Mononuclear cell (primary cell): ENCODE measurements around the gene PLCH2. TPM values are rescaled to one million over a fixed set of nuclear protein-coding genes. Genes with fewer than 3 reads are reported as not detected.

Experiments
- H3K27me3 ChIP-seq: 2 replicates; pipeline ENCODE4 v1.6.0; 2011; ENCODE audit warnings: low read length, control low read depth; ENCODE audit not compliant: insufficient read depth
- H3K4me1 ChIP-seq: 2 replicates; pipeline ENCODE4 v1.5.1; 2011; ENCODE audit warnings: mild to moderate bottlenecking, low read length, control low read depth; ENCODE audit not compliant: insufficient read depth
- H3K4me3 ChIP-seq: 2 replicates; pipeline ENCODE4 v1.5.1; 2011; ENCODE audit warnings: mild to moderate bottlenecking, low read length, moderate library complexity
- H3K9me3 ChIP-seq: 2 replicates; pipeline ENCODE4 v1.5.1; 2011; ENCODE audit warnings: low read depth, mild to moderate bottlenecking, control low read depth, low read length
- total RNA-seq: library from RNA; depleted of rRNA; stranded (reverse); fragments of >200 nt; gene quantifications from one replicate; pipeline ENCODE4 v1.2.3, GENCODE V29; 2012

PLCH2 gene
- total RNA-seq, 1 donor: 4.7 TPM

DNA sequence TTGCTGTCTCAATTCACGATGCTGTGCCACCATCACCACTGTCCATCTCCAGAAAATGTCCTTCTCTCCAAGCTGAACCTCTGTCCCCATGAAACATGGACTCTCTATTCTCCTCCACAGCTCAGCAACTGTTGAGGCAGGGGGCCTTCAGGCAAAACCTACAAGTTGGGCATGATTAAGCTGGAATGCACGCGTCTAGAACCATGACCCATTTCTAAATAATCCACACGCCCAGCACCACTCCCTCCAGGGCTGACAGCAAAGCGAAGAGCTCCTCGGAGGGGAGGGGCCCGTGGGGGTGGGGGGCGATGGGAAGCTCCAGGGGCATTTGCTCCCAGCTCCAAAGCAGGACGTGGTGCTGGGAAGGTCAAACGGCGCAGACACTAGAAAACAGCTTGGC is 57.3 kb downstream of the PLCH2 start:
- H3K4me1 ChIP-seq: peaks cover 20% of the 10 kb centered on the region
- no peak overlapping the region for H3K4me3 ChIP-seq
- H3K9me3 ChIP-seq: no peaks in the 10 kb centered on the region
- H3K27me3 ChIP-seq: peaks cover 19% of the 10 kb centered on the region

DNA sequence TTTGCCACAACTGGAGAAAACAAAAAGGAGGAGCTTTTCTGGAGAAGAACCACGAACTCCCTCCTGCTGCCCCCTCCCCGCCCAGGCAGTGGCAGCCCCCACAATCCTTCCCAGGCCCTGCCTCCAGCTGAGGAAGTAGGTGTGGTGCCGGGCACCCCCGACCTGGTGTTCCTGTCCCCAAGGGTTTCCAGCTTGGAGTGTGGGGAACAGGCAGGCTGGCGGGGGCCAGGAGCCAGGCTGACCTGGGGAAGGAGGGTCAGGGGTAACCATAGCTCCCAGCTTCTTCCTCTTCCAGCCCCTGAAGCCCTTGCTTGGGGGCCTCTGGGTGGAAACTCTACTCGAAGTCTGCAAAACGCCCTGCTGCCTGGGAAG is 58.2 kb downstream of the PLCH2 start:
- Histone ChIP-seq H3K4me1 (peaks cover 12% of the 10 kb centered on the region), H3K9me3 (no peaks in the 10 kb centered on the region), H3K4me3 (no peak overlapping the region), H3K27me3 (peaks cover 12% of the 10 kb centered on the region)

- Histone ChIP-seq H3K9me3 (no peaks in the 10 kb centered on the region), H3K4me1 (peaks cover 11% of the 10 kb centered on the region), H3K27me3 (peaks cover 12% of the 10 kb centered on the region), H3K4me3 (no peak overlapping the region)
Observed at GRCh38 chr1:2534687-2535441, 58.8 kb downstream of the PLCH2 start.

- Histone ChIP-seq H3K4me3 (no peak overlapping the region), H3K27me3 (peaks cover 16% of the 10 kb centered on the region), H3K9me3 (no peaks in the 10 kb centered on the region), H3K4me1 (peaks cover 8% of the 10 kb centered on the region)
Observed at GRCh38 chr1:2535455-2535854, 59.4 kb downstream of the PLCH2 start.

DNA sequence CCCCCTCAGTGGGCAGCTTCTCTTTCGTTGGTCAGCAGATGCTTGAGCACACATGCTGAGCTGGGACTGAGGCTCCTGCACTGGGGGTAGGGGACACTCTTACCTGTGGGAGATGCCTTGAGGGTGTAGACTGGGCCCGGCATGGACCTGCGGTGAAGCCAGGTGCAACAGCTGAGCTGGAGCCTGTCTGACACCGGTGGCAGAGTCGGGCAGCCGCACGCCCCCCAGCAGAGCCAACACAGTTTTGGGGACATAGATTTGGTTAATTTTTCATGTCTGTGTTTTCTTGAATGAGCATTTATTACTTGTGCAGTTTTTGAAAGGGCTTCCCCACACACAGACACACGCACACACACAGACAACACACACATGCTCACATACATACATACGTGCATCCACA is 59.9 kb downstream of the PLCH2 start:
- H3K4me3 ChIP-seq: no peak overlapping the region
- no peaks in the 10 kb centered on the region for H3K9me3 ChIP-seq
- peaks cover 12% of the 10 kb centered on the region for H3K27me3 ChIP-seq
- H3K4me1 ChIP-seq: peaks cover 3% of the 10 kb centered on the region

- H3K27me3 ChIP-seq: peaks cover 7% of the 10 kb centered on the region
- no peaks in the 10 kb centered on the region for H3K9me3 ChIP-seq
Observed at GRCh38 chr1:2537784-2538115, 61.7 kb downstream of the PLCH2 start.

GRCh38 chr1:2538376-2538775 is 62.3 kb downstream of the PLCH2 start:
- H3K4me1 ChIP-seq: peaks cover 5% of the 10 kb centered on the region
- H3K27me3 ChIP-seq: peaks cover 7% of the 10 kb centered on the region
- H3K9me3 ChIP-seq: no peaks in the 10 kb centered on the region
- H3K4me3 ChIP-seq: no peak overlapping the region

More at GRCh38 chr1:2537784-2538115, 61.7 kb downstream of the PLCH2 start:
- Histone ChIP-seq H3K4me1 (peaks cover 5% of the 10 kb centered on the region), H3K4me3 (no peak overlapping the region)

GRCh38 chr1:2538872-2539271 is 62.8 kb downstream of the PLCH2 start:
- Histone ChIP-seq H3K4me3 (no peak overlapping the region), H3K27me3 (peaks cover 7% of the 10 kb centered on the region), H3K9me3 (no peaks in the 10 kb centered on the region), H3K4me1 (peaks cover 10% of the 10 kb centered on the region)

DNA sequence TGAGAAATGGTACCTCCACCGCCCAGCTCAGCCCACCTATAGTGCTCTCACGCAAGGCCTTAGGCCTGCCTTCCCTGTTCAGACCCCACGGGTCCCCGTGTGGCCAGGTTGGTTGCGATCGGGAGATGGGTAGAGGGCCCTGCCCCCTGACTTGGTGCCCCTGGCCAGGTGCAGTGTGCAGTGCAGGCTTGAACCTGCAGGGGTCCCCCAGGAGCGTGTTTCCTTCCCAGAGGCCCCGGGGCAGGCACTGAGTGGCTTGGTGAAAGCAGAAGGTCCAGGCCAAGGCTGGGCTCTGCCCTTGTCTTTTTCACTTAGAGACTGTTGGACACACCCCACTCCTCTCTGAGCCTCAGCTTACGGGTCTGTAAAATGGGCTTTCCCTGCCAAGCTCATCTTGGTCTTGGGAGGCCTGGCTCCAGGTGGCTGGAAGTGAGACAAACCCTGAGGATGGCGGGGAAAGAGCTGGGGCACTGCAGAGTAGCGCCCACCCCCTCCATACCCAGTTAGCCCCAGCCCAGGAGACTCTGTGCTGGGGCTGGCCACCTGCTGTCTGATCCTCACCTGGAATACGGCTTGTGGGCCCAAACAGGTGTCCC is 63.3 kb downstream of the PLCH2 start:
- Histone ChIP-seq H3K27me3 (peaks cover 7% of the 10 kb centered on the region), H3K4me1 (peaks cover 12% of the 10 kb centered on the region)

DNA sequence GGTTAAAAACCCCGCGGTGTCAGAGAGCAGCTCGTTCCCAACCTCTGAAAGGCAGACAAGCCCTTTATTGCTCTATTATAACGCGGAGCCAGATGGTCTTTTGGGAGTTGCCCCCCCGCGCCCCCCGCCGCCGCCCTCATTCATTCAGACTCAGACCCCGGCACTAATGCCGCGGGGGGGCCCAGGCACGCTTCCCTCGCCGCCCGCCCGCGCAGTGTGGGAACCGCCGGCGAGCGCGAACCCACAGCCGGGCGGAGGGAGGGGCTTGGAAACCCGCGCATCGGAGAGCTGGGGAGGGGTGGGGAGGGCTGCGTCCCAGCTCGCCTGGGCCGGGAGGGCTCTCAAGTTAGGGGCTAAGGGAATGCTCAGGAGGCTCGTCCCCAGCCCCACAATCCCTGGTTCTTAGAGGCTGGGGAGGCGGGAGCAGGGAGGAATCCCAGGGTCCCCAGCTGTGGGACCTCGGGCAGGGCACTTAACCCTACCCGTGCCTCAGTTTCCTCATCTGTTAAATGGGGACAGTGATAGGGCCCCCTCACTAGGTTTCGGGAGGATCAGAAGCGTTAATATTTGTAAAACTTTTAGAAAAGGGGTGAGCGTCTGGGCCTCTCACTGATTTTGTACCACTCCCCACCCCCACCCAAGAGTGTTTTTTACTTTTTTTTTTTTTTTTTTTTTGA is 64.9 kb downstream of the PLCH2 start:
- peaks cover 15% of the 10 kb centered on the region for H3K4me1 ChIP-seq
- peaks cover 7% of the 10 kb centered on the region for H3K27me3 ChIP-seq
- no peak overlapping the region for H3K4me3 ChIP-seq
- H3K9me3 ChIP-seq: no peaks in the 10 kb centered on the region

More for the DNA sequence above, 63.3 kb downstream of the PLCH2 start:
- Histone ChIP-seq H3K4me3 (no peak overlapping the region), H3K9me3 (no peaks in the 10 kb centered on the region)

GRCh38 chr1:2541619-2542245 is 65.6 kb downstream of the PLCH2 start:
- H3K4me3 ChIP-seq: no peak overlapping the region
- peaks cover 15% of the 10 kb centered on the region for H3K4me1 ChIP-seq
- no peaks in the 10 kb centered on the region for H3K9me3 ChIP-seq
- peaks cover 7% of the 10 kb centered on the region for H3K27me3 ChIP-seq

- H3K4me1 ChIP-seq: peaks cover 20% of the 10 kb centered on the region
- no peaks in the 10 kb centered on the region for H3K9me3 ChIP-seq
- H3K27me3 ChIP-seq: peaks cover 7% of the 10 kb centered on the region
- no peak overlapping the region for H3K4me3 ChIP-seq
Observed at GRCh38 chr1:2542246-2542915, 66.3 kb downstream of the PLCH2 start.

GRCh38 chr1:2543543-2544092 is 67.5 kb downstream of the PLCH2 start:
- Histone ChIP-seq H3K9me3 (no peaks in the 10 kb centered on the region), H3K27me3 (peaks cover 7% of the 10 kb centered on the region), H3K4me3 (no peak overlapping the region), H3K4me1 (peaks cover 32% of the 10 kb centered on the region)

GRCh38 chr1:2544093-2544874 is 68.2 kb downstream of the PLCH2 start:
- Histone ChIP-seq H3K27me3 (peaks cover 7% of the 10 kb centered on the region), H3K4me1 (peaks cover 38% of the 10 kb centered on the region), H3K9me3 (no peaks in the 10 kb centered on the region)

More at GRCh38 chr1:2544093-2544874, 68.2 kb downstream of the PLCH2 start:
- no peak overlapping the region for H3K4me3 ChIP-seq
